ENCODE data around the gene URGCP.

- TF ChIP-seq, protein P1, sequence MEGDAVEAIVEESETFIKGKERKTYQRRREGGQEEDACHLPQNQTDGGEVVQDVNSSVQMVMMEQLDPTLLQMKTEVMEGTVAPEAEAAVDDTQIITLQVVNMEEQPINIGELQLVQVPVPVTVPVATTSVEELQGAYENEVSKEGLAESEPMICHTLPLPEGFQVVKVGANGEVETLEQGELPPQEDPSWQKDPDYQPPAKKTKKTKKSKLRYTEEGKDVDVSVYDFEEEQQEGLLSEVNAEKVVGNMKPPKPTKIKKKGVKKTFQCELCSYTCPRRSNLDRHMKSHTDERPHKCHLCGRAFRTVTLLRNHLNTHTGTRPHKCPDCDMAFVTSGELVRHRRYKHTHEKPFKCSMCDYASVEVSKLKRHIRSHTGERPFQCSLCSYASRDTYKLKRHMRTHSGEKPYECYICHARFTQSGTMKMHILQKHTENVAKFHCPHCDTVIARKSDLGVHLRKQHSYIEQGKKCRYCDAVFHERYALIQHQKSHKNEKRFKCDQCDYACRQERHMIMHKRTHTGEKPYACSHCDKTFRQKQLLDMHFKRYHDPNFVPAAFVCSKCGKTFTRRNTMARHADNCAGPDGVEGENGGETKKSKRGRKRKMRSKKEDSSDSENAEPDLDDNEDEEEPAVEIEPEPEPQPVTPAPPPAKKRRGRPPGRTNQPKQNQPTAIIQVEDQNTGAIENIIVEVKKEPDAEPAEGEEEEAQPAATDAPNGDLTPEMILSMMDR (IDR thresholded peaks at IDR 0.05; ENCODE audit: low read length): no peak
- no peak for TF ChIP-seq EZH2 (IDR thresholded peaks at IDR 0.05; ENCODE audit: borderline replicate concordance, low read length)
Measured at GRCh38 chr7:43905209-43905946, 1.0 kb downstream of the URGCP start.
